A549 (cell line): ENCODE measurements around the gene FAM131A. TPM values are rescaled to one million over a fixed set of nuclear protein-coding genes. Genes with fewer than 3 reads are reported as not detected.

Experiments
- ATAC-seq, 2 experiments: fragments of 200-7000 bp in 1 of 2; fragments of >200 bp in 1 of 2; cut with Nextera tagmentation in 1 of 2; cut with Tn5 transposase in 1 of 2; 3 replicates each; pipeline versions ENCODE4 v1.8.0 to v1.9.1; 2018 to 2020; ENCODE audit warnings: mild to moderate bottlenecking in 1 of 2, moderate library complexity in 1 of 2
- CTCF ChIA-PET: fragments of 300-600 bp; sonication (Branson Sonifier 250); formaldehyde crosslinking; extraction: SDS; loops from one replicate; lab custom pipeline; 2021; ENCODE audit warnings: antibody characterized with exemption, inconsistent platforms; lab: Yijun Ruan, JAX
- POLR2A ChIA-PET: fragments of 350-600 bp; formaldehyde crosslinking; extraction: SDS; loops from one replicate; lab custom pipeline; 2021; ENCODE audit warnings: antibody characterized with exemption, inconsistent platforms; lab: Yijun Ruan, JAX
- DNase-seq, 2 experiments: peaks; one replicate each; pipeline versions ENCODE4 v3.0.0 to v3.0.0-alpha.2; 2011 to 2016; ENCODE audit warnings: low read depth in 1 of 2, low spot score in 1 of 2
- FAIRE-seq: peaks from 2 replicates; lab custom pipeline; 2011; peaks lifted over from hg19 to GRCh38; lab: Jason Lieb, UNC
- H3K27ac ChIP-seq, 2 experiments: fragments of >200 bp; sonication (Bioruptor Twin); formaldehyde crosslinking; 3 replicates each; pipeline ENCODE4 v1.5.1; 2016 to 2017
- H3K4me1 ChIP-seq: fragments of >200 bp; sonication (Bioruptor Twin); formaldehyde crosslinking; 3 replicates; pipeline ENCODE4 v1.6.1; 2016
- H3K4me2 ChIP-seq: fragments of >200 bp; sonication (Bioruptor Twin); formaldehyde crosslinking; 3 replicates; pipeline ENCODE4 v1.6.1; 2016
- H3K4me3 ChIP-seq: fragments of >200 bp; sonication (Bioruptor Twin); formaldehyde crosslinking; 3 replicates; pipeline ENCODE4 v1.5.1; 2016
- H3K9me3 ChIP-seq: fragments of >200 bp; sonication (Bioruptor Twin); formaldehyde crosslinking; 3 replicates; pipeline ENCODE4 v1.6.1; 2016
- CBX2 ChIP-seq: fragments of 200-600 bp; sonication (generic); IDR thresholded peaks from 2 replicates; pipeline ENCODE4 v1.6.1; 2016; ENCODE audit warnings: low read depth, mild to moderate bottlenecking, borderline replicate concordance
- CHD2 ChIP-seq: fragments of 150-350 bp; IDR thresholded peaks from 2 replicates; pipeline ENCODE4 v1.6.1; 2014; ENCODE audit warnings: low read length; ENCODE audit not compliant: partially characterized antibody
- ELK1 ChIP-seq: fragments of 150-350 bp; IDR thresholded peaks from 2 replicates; pipeline ENCODE4 v1.6.1; 2014; ENCODE audit warnings: low read depth, mild to moderate bottlenecking, low read length
- FOSL2 ChIP-seq, 2 experiments: fragments of 450-650 bp in 1 of 2; fragments of >200 bp in 1 of 2; sonication (Bioruptor Twin) in 1 of 2; formaldehyde crosslinking; IDR thresholded peaks; 2 replicates each; pipeline versions ENCODE4 v1.5.0 to v1.6.1; 2016 to 2020; ENCODE audit warnings: mild to moderate bottlenecking in 1 of 2, moderate library complexity in 1 of 2
- GATA3 ChIP-seq: IDR thresholded peaks from 2 replicates; pipeline ENCODE4 v1.6.1; 2012; ENCODE audit warnings: borderline replicate concordance
- HDAC2 ChIP-seq: fragments of 200-600 bp; sonication (generic); IDR thresholded peaks from 2 replicates; pipeline ENCODE4 v1.6.1; 2016
- HOXB5 ChIP-seq: fragments of 250-450 bp; sonication (Bioruptor Pico); IDR thresholded peaks from 2 replicates; pipeline ENCODE4 v1.5.0; 2020; ENCODE audit warnings: mild to moderate bottlenecking, moderate library complexity
- KDM5A ChIP-seq: fragments of 200-600 bp; sonication (generic); IDR thresholded peaks from 2 replicates; pipeline ENCODE4 v1.6.1; 2016; ENCODE audit warnings: antibody characterized with exemption, mild to moderate bottlenecking
- MAFK ChIP-seq: fragments of 450-650 bp; IDR thresholded peaks from 2 replicates; pipeline ENCODE4 v1.6.1; 2014; ENCODE audit not compliant: partially characterized antibody
- MAX ChIP-seq: IDR thresholded peaks from 2 replicates; pipeline ENCODE4 v1.6.1; 2012
- NFE2L2 ChIP-seq: fragments of 150-350 bp; conservative IDR thresholded peaks from 2 replicates; pipeline ENCODE4 v1.6.1; 2014; ENCODE audit warnings: low read length
- PHF8 ChIP-seq: fragments of 200-600 bp; sonication (generic); IDR thresholded peaks from 2 replicates; pipeline ENCODE4 v1.6.1; 2016; ENCODE audit warnings: low read depth, mild to moderate bottlenecking, antibody characterized with exemption, moderate library complexity, borderline replicate concordance
- POLR2A ChIP-seq: IDR thresholded peaks from 2 replicates; pipeline ENCODE4 v1.6.1; 2012; ENCODE audit warnings: mild to moderate bottlenecking, low read length
- RCOR1 ChIP-seq: fragments of 150-350 bp; IDR thresholded peaks from 2 replicates; pipeline ENCODE4 v1.6.1; 2014; ENCODE audit warnings: antibody characterized with exemption, low read length, low read depth
- RNF2 ChIP-seq: fragments of 200-600 bp; sonication (generic); IDR thresholded peaks from 2 replicates; pipeline ENCODE4 v1.6.1; 2016; ENCODE audit warnings: low read depth, mild to moderate bottlenecking, antibody characterized with exemption, moderate library complexity, borderline replicate concordance
- ZC3H11A ChIP-seq: fragments of 450-650 bp; IDR thresholded peaks from 2 replicates; pipeline ENCODE4 v1.6.1; 2014; ENCODE audit warnings: antibody characterized with exemption, mild to moderate bottlenecking
- ZNF302 ChIP-seq: fragments of 250-450 bp; sonication (Bioruptor Pico); IDR thresholded peaks from 2 replicates; pipeline ENCODE4 v1.9.0; 2021; ENCODE audit warnings: inconsistent platforms, mild to moderate bottlenecking, moderate library complexity
- WGBS: methylation state at CpG from one replicate; pipeline ENCODE4 v1.1.6; 2017; ENCODE audit errors: missing lambda C conversion rate; 5-methylcytosine and 5-hydroxymethylcytosine counted together
- polyA plus RNA-seq, 4 experiments: library from polyadenylated mRNA; depleted of rRNA in 3 of 4; stranded (reverse); fragments of >200 nt; fragmentation: RNase III in 1 of 4; extraction: RNeasy Plus Mini Kit Qiagen cat#74134 plus additional on column Dnase treatment in 1 of 4; gene quantifications; 2 replicates in 3 of 4; 3 replicates in 1 of 4; pipeline ENCODE4 v1.2.3, GENCODE V29; 2011 to 2017
- TF ChIP-seq, protein P1 (sequence below): fragments of 450-650 bp; IDR thresholded peaks from 2 replicates; pipeline ENCODE4 v1.6.1; 2014; ENCODE audit warnings: antibody characterized with exemption
- TF ChIP-seq, protein P2 (sequence below): fragments of >200 bp; sonication (Bioruptor Twin); formaldehyde crosslinking; IDR thresholded peaks from 2 replicates; pipeline ENCODE4 v1.6.1; 2016
- TF ChIP-seq, protein P3 (sequence below): fragments of 200-600 bp; sonication (generic); IDR thresholded peaks from 2 replicates; pipeline ENCODE4 v1.6.1; 2016; ENCODE audit warnings: antibody characterized with exemption, mild to moderate bottlenecking, moderate library complexity

The FAM131A gene
- polyA plus RNA-seq, 2 of the 4 experiments (the other 2 are of a cell fraction) = 5.2 to 6.1 TPM

DNA sequence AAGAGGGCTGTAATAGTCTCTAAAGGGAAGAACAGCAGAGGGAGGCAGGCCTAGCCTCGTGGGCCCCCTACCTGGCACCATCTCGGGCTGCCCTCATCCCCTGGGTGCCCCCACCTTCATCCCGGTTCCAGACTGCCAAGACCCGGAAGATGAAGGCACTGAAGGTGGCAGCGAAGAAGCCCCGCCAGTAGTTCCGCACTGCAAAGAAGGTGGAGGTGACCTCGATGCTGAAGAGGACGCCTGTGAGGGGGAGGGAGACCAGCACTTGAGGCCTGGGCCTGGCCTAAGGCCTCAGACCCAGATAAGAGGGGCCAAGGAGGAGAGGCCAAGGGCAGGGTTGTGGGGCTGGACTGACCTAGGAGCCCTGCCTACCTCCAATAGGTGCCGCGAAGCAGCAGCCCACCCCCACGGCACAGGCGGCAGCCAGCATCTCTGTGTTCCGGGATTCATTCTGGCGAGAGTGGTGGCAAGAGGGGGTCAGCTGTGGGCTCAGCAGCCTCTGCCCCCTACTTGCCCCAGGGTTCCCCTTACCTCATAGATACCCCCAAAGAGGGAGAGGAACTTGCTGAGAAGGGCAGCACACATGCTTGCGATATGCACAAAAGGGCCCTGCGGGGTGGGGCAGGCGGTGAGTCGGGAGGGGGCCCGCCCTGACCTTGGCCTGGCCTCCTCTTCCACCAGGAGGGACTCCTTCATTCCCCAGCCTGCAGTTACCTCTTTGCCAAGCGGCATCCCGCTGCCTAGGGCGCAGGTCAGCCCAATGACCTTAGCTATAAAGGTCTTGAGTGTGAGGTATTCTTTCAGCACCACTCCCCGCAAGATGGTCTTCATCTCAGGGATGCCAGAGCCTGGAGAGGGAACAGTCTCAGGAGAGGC is 20.1 kb downstream of the FAM131A start (continued):
- no peak for TF ChIP-seq MAX
- TF ChIP-seq PHF8 = no peak

- ATAC-seq (no peak), DNase-seq (no peak), FAIRE-seq (no peak)
- no peak overlapping the region for H3K27ac ChIP-seq
- no peak overlapping the region for H3K4me3 ChIP-seq
- CTCF ChIA-PET = no interaction called here
- TF ChIP-seq ZNF302 (no peak), NFE2L2 (no peak), CBX2 (no peak), POLR2A (no peak), GATA3 (no peak), RNF2 (no peak), FOSL2 (IDR thresholded peaks at IDR 0.05) (no peak), FOSL2 (CRISPR knock-in tag; IDR thresholded peaks at IDR 0.05) (no peak), HDAC2 (no peak), HOXB5 (CRISPR knock-in tag) (no peak), ZC3H11A (no peak), KDM5A (no peak), CHD2 (no peak), ELK1 (no peak), MAFK (no peak), RCOR1 (no peak)
- TF ChIP-seq, protein P1, sequence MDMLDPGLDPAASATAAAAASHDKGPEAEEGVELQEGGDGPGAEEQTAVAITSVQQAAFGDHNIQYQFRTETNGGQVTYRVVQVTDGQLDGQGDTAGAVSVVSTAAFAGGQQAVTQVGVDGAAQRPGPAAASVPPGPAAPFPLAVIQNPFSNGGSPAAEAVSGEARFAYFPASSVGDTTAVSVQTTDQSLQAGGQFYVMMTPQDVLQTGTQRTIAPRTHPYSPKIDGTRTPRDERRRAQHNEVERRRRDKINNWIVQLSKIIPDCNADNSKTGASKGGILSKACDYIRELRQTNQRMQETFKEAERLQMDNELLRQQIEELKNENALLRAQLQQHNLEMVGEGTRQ = no peak
- TF ChIP-seq, protein P2, sequence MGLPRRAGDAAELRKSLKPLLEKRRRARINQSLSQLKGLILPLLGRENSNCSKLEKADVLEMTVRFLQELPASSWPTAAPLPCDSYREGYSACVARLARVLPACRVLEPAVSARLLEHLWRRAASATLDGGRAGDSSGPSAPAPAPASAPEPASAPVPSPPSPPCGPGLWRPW = no peak
- TF ChIP-seq, protein P3, sequence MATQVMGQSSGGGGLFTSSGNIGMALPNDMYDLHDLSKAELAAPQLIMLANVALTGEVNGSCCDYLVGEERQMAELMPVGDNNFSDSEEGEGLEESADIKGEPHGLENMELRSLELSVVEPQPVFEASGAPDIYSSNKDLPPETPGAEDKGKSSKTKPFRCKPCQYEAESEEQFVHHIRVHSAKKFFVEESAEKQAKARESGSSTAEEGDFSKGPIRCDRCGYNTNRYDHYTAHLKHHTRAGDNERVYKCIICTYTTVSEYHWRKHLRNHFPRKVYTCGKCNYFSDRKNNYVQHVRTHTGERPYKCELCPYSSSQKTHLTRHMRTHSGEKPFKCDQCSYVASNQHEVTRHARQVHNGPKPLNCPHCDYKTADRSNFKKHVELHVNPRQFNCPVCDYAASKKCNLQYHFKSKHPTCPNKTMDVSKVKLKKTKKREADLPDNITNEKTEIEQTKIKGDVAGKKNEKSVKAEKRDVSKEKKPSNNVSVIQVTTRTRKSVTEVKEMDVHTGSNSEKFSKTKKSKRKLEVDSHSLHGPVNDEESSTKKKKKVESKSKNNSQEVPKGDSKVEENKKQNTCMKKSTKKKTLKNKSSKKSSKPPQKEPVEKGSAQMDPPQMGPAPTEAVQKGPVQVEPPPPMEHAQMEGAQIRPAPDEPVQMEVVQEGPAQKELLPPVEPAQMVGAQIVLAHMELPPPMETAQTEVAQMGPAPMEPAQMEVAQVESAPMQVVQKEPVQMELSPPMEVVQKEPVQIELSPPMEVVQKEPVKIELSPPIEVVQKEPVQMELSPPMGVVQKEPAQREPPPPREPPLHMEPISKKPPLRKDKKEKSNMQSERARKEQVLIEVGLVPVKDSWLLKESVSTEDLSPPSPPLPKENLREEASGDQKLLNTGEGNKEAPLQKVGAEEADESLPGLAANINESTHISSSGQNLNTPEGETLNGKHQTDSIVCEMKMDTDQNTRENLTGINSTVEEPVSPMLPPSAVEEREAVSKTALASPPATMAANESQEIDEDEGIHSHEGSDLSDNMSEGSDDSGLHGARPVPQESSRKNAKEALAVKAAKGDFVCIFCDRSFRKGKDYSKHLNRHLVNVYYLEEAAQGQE = no peak
- no peak overlapping the region for H3K4me2 ChIP-seq
- H3K4me1 ChIP-seq = peaks cover 11% of the 10 kb centered on the region; the same call in 2 of the 3 replicates
- POLR2A ChIA-PET = no interaction called here
- no peaks in the 10 kb centered on the region for H3K9me3 ChIP-seq
- WGBS = 91% methylated on average over 10 of the region's 12 CpGs
These were observed 20.8 kb downstream of the FAM131A start for GRCh38 chr3:184358124-184358767.
